Measurements from ENCODE around the gene PIK3C3.

DNA sequence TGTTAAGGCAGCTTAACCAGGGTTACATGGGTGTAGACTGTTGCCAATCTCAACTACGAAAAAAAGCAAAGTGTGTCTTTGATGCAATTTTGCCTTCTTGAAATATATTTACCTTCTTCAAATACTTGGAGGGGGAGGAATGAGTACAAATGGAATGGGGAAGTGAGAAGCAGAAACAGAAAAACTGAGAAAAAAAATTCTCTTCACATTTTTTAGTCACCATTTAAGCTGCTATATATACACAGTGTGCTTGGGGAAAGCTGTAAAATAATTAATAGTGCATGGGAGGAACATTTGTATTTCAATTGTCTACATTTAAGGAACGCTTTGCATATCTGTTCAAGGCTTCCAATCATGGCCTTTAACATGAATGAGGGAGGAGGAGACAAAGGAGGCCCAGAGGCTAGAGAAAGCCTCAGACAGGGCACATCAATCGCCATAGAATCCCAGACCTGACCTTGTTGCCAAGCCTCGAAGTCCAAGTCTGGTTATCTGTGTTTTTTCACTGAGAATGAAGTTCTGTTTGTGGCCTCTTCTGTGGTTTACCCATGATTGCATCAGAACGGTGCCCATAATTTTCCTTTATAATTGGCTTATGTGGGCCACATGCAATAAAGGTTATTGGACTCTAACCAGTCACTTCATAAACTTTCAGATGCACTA is 158.6 kb downstream of the PIK3C3 start:
- TF ChIP-seq, protein P1, sequence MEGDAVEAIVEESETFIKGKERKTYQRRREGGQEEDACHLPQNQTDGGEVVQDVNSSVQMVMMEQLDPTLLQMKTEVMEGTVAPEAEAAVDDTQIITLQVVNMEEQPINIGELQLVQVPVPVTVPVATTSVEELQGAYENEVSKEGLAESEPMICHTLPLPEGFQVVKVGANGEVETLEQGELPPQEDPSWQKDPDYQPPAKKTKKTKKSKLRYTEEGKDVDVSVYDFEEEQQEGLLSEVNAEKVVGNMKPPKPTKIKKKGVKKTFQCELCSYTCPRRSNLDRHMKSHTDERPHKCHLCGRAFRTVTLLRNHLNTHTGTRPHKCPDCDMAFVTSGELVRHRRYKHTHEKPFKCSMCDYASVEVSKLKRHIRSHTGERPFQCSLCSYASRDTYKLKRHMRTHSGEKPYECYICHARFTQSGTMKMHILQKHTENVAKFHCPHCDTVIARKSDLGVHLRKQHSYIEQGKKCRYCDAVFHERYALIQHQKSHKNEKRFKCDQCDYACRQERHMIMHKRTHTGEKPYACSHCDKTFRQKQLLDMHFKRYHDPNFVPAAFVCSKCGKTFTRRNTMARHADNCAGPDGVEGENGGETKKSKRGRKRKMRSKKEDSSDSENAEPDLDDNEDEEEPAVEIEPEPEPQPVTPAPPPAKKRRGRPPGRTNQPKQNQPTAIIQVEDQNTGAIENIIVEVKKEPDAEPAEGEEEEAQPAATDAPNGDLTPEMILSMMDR (IDR thresholded peaks at IDR 0.05): no peak
- no peak for TF ChIP-seq POLR2A (IDR thresholded peaks at IDR 0.05)
